AG09319 (cell line): ENCODE results near the gene PPP1R37.
A peak's percentile ranks its signal among the peaks of the same experiment; 100 is the strongest.

Source experiments
- DNase-seq: peaks from one replicate; pipeline ENCODE4 v3.0.0-alpha.2; 2010; ENCODE audit warnings: low read depth; ENCODE audit errors: extremely low read depth
- CTCF ChIP-seq: IDR thresholded peaks from 2 replicates; pipeline ENCODE4 v1.5.1; 2011; ENCODE audit warnings: low read depth, mild to moderate bottlenecking, inconsistent platforms, low read length, moderate library complexity

PPP1R37 gene

GRCh38 chr19:45092747-45093678 is at the start of gene PPP1R37:
PPP1R37 (plus strand) TSS chr19:45093179; CDS start chr19:45093326, 147 bp downstream.
- DNase-seq, result peak; percentile 91
- no peak for TF ChIP-seq CTCF

- DNase-seq, result no peak
- no peak for TF ChIP-seq CTCF
These were observed 47.2 kb upstream of the PPP1R37 start for GRCh38 chr19:45045671-45046353.

- no peak for DNase-seq
- no peak for TF ChIP-seq CTCF
These were observed 46.6 kb upstream of the PPP1R37 start for GRCh38 chr19:45046355-45046754.

- no peak for TF ChIP-seq CTCF
- no peak for DNase-seq
These were observed 45.7 kb upstream of the PPP1R37 start for GRCh38 chr19:45047188-45047797.

GRCh38 chr19:45049073-45049736 is 43.8 kb upstream of the PPP1R37 start:
- TF ChIP-seq CTCF, result no peak

GRCh38 chr19:45050036-45050435 is 42.9 kb upstream of the PPP1R37 start:
- DNase-seq, result no peak
- TF ChIP-seq CTCF, result no peak

More at GRCh38 chr19:45049073-45049736, 43.8 kb upstream of the PPP1R37 start:
- DNase-seq, result no peak
